ENCODE measurements around the gene FLVCR1.

DNA sequence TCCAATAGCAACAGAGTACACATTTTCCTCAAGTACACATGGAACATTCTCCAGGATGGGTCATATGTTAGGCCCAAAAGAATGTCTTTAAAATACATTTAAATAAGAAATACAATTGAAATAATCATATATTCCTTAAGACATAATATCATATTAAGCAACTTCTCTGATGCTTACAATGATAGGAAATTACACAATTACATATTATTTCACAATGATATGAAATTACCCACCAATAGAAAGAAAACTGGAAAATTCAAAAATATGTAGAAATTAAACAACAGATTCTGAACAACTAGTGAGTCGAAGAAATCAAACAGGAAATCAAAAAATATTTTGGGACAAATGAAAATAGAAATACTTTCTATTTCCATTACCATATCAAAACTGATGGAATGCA lies 45.6 kb downstream of the FLVCR1 start:
- TF ChIP-seq, protein P1, sequence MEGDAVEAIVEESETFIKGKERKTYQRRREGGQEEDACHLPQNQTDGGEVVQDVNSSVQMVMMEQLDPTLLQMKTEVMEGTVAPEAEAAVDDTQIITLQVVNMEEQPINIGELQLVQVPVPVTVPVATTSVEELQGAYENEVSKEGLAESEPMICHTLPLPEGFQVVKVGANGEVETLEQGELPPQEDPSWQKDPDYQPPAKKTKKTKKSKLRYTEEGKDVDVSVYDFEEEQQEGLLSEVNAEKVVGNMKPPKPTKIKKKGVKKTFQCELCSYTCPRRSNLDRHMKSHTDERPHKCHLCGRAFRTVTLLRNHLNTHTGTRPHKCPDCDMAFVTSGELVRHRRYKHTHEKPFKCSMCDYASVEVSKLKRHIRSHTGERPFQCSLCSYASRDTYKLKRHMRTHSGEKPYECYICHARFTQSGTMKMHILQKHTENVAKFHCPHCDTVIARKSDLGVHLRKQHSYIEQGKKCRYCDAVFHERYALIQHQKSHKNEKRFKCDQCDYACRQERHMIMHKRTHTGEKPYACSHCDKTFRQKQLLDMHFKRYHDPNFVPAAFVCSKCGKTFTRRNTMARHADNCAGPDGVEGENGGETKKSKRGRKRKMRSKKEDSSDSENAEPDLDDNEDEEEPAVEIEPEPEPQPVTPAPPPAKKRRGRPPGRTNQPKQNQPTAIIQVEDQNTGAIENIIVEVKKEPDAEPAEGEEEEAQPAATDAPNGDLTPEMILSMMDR (IDR thresholded peaks at IDR 0.05), result no peak
- TF ChIP-seq POLR2A (IDR thresholded peaks at IDR 0.05), result no peak

Data from uterus (tissue), 2 donors.